ENCODE data around the gene TNFRSF4. TPM values are rescaled to one million over a fixed set of nuclear protein-coding genes. Genes with fewer than 3 reads are reported as not detected.
A peak's percentile ranks its signal among the peaks of the same experiment; 100 is the strongest.

The TNFRSF4 gene
- total and polyA plus RNA-seq, 9 of the 15 experiments (the other 6 are each of a cell fraction or from before 2014, with no cell fraction given): 0.07 to 0.44 (median 0.19) TPM; not detected in 5

DNA sequence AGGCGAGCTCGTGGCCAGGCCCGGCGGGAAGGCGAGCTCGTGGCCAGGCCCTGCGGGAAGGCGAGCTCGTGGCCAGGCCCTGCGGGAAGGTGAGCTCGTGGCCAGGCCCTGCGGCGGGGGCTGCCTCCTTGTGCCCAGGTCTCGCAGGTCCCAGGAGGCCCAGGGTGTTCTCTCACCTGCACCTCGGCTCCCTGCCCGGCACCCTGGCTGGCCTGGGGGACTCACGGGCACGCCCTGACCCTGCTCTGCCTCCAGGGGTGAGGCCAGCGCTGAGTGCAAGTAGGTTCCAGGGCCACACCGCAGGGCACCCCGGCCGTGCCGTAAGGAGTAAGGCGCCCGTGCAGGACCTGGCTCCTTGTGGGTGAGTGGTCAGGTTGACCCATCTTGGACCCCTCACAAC is 13.4 kb upstream of the TNFRSF4 start (continued):
- TF ChIP-seq RBFOX2 (IDR thresholded peaks at IDR 0.05; ENCODE audit: low read depth, low read length): 0 out of 2 replicates have a peak, but pooled peaks have one; percentile 42
- no peak for TF ChIP-seq ZNF274 (IDR thresholded peaks at IDR 0.05; ENCODE audit: borderline replicate concordance, low read depth, low read length)
- peak; percentile 26 for TF ChIP-seq POLR2G (IDR thresholded peaks at IDR 0.05; ENCODE audit: low read depth, low read length)

DNA sequence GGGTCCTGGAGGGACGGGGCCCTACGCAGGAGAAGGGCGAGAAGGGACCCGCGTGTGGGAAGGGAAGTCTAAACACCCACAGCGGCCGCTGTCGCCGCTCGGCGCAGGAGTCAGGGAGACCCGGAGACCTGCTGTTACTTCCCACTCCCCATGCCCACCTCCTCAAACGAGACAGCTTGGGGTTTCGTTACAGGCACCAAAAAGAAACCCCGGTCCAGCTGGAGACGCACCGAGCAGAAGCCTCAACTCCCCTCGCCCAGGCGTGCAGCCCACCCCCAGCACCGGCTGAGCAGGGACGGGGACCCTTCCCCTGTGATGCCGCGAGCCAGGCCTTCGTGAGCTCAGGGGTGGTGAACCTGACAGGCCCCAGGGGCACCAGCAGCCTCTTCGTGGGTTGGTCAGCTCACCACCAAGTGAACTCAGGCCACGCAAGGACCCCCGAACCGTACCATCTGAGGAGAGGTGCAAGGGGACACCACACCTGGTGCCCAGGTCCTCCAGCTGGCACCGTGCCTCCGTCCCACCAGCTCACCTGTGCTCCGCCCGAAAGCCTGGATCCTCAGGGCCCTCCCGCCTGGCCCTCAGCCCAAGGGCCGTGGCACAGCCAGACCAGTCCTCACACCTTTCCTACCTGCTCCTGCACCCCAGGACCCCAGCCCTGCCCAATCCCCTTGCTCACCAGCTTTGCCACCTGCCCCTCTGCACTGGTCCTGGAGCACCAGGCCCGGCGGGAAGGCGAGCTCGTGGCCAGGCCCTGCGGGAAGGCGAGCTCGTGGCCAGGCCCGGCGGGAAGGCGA is 12.8 kb upstream of the TNFRSF4 start:
- no peak overlapping the region for H3K27ac ChIP-seq (ENCODE audit: extremely low read depth, low read depth, low read length)

More for the DNA sequence above, 12.8 kb upstream of the TNFRSF4 start:
- Histone ChIP-seq H2AFZ (ENCODE audit: low read depth, low read length) (no peak overlapping the region), H3K4me2 (ENCODE audit: insufficient read depth, low read length) (no peak overlapping the region), H3K9me1 (ENCODE audit: control insufficient read depth, insufficient read depth, low read length) (no peaks in the 10 kb centered on the region), H3K4me1 (replicated peaks in 1 of 2; ENCODE audit: control insufficient read depth in 2 of 2, insufficient read depth in 2 of 2, low read length in 2 of 2) (peaks cover 6 to 70% of the 10 kb centered on the region in 2 experiments; a peak in 4 of 5 replicates), H4K20me1 (replicated peaks; ENCODE audit: control insufficient read depth, insufficient read depth, low read length) (peaks cover 9% of the 10 kb centered on the region; the same call in 1 of the 2 replicates), H3K9me3 (replicated peaks; ENCODE audit: control insufficient read depth, insufficient read depth, low read depth, low read length) (no peaks in the 10 kb centered on the region), H3K4me3 (no peak overlapping the region), H3K36me3 (ENCODE audit: control insufficient read depth, insufficient read depth, low read length) (peaks cover 82% of the 10 kb centered on the region; the same call in 2 of the 3 replicates), H3K27me3 (ENCODE audit: control insufficient read depth in 2 of 2, insufficient read depth in 2 of 2, low read length in 2 of 2) (no peaks in the 10 kb centered on the region), H3K79me2 (ENCODE audit: control insufficient read depth, insufficient read depth, low read length) (peaks cover 77% of the 10 kb centered on the region), H3K9ac (ENCODE audit: insufficient read depth in 1 of 2, low read depth in 2 of 2, low read length in 2 of 2) (peak overlapping the region in 1 of 2 experiments; percentile 27; a peak in 2 of 4 replicates)
- CTCF ChIA-PET (ENCODE audit: low intra/inter-chr PET ratio): no interaction called here
- BruUV-seq (replicated peaks): no TSS peak
- 95% methylated on average over 36 of the region's 44 CpGs for WGBS (ENCODE audit: insufficient coverage, low coverage, missing lambda C conversion rate)
- intact Hi-C loops (cut with micrococcal nuclease): no loop called here
- TF ChIP-seq SRSF9 (IDR thresholded peaks at IDR 0.05; ENCODE audit: borderline replicate concordance, low read depth, low read length): no peak
- TF ChIP-seq SLC30A9 (CRISPR knock-in tag; IDR thresholded peaks at IDR 0.05): no peak
- TF ChIP-seq POLR2G (IDR thresholded peaks at IDR 0.05; ENCODE audit: low read depth, low read length): 0 out of 2 replicates have a peak, but pooled peaks have one; percentile 44
- TF ChIP-seq RBFOX2 (IDR thresholded peaks at IDR 0.05; ENCODE audit: low read depth, low read length): peak; percentile 61; the same call in 1 of the 2 replicates
- no peak for TF ChIP-seq KDM5B (IDR thresholded peaks at IDR 0.05; ENCODE audit: insufficient replicate concordance, low read depth, low read length)
- ATAC-seq (no peak), DNase-seq (ENCODE audit: extremely low read depth in 1 of 4, low spot score in 3 of 4) (no peak), FAIRE-seq (no peak)
- POLR2A ChIA-PET: interaction anchor here (0.6 to 1.8 kb wide), 6 partner anchors 11 to 101 kb away, joined by 3 to 7 read pairs (median 4); no protein-coding TSS in a partner anchor
- in situ Hi-C loops (cut with MboI): no loop called here

Measured in K562 (cell line).